B cell (primary cell): ENCODE results near the gene INKA2. TPM values are rescaled to one million over a fixed set of nuclear protein-coding genes. Genes with fewer than 3 reads are reported as not detected.

Experiments used
- ATAC-seq: fragments of 200-7000 bp; cut with Tn5 transposase; one replicate; pipeline ENCODE4 v1.10.0; 2021; ENCODE audit warnings: low read depth, mild to moderate bottlenecking, moderate number of reproducible peaks, moderate library complexity
- CTCF ChIA-PET: fragments of 350-600 bp; sonication (Branson Sonifier 250); formaldehyde crosslinking; loops from one replicate; lab custom pipeline; 2021; ENCODE audit warnings: antibody characterized with exemption, inconsistent platforms; lab: Charles Lee
- POLR2A ChIA-PET: fragments of 350-600 bp; sonication (Branson Sonifier 250); formaldehyde crosslinking; loops from one replicate; lab custom pipeline; 2021; ENCODE audit warnings: antibody characterized with exemption; lab: Charles Lee
- DNase-seq: peaks from one replicate; pipeline ENCODE4 v3.0.0; 2013
- H2AFZ ChIP-seq: 2 replicates; pipeline ENCODE4 v1.6.1; 2012; ENCODE audit warnings: mild to moderate bottlenecking, low read depth, low read length; ENCODE audit not compliant: insufficient read depth, poor library complexity, severe bottlenecking
- H3K27ac ChIP-seq, 2 donors: 1 replicate in 1 of 2; 2 replicates in 1 of 2; pipeline ENCODE4 v1.5.1; 2012 to 2013; ENCODE audit warnings: low read length in 2 of 2, mild to moderate bottlenecking in 2 of 2, moderate library complexity in 1 of 2
- H3K27me3 ChIP-seq, 4 experiments: fragments of 200-600 bp in 1 of 4; sonication (generic) in 1 of 4; replicated peaks in 1 of 4; 1 replicate in 2 of 4; 2 replicates in 2 of 4; pipeline versions ENCODE4 v1.6.1 to v1.7.0; 2013 to 2016; ENCODE audit warnings: low read length in 3 of 4, mild to moderate bottlenecking in 2 of 4, mixed read lengths in 1 of 4, moderate library complexity in 1 of 4; ENCODE audit not compliant: insufficient read depth in 4 of 4, control insufficient read depth in 3 of 4; ENCODE audit errors: control extremely low read depth in 1 of 4
- H3K36me3 ChIP-seq, 2 experiments: replicated peaks in 1 of 2; 1 replicate in 1 of 2; 2 replicates in 1 of 2; pipeline versions ENCODE4 v1.6.1 to v1.7.1; 2013; ENCODE audit warnings: low read length in 1 of 2; ENCODE audit not compliant: insufficient read depth in 2 of 2, control insufficient read depth in 1 of 2; ENCODE audit errors: control extremely low read depth in 1 of 2, extremely low read depth in 1 of 2
- H3K4me1 ChIP-seq, 2 donors: fragments of 200-600 bp in 1 of 2; sonication (generic) in 1 of 2; 1 replicate in 1 of 2; 2 replicates in 1 of 2; pipeline versions ENCODE4 v1.5.1 to v1.6.1; 2013 to 2017; ENCODE audit warnings: low read length in 2 of 2; ENCODE audit not compliant: control insufficient read depth in 2 of 2, insufficient read depth in 2 of 2
- H3K4me2 ChIP-seq: replicated peaks from 2 replicates; pipeline ENCODE3; 2012; ENCODE audit warnings: mild to moderate bottlenecking, low read depth, low read length; ENCODE audit not compliant: poor library complexity, severe bottlenecking
- H3K4me3 ChIP-seq, 5 experiments: fragments of 200-600 bp in 1 of 5; sonication (generic) in 1 of 5; 1 replicate in 3 of 5; 2 replicates in 2 of 5; pipeline versions ENCODE4 v1.5.1 to v1.7.0; 2011 to 2016; ENCODE audit warnings: low read length in 4 of 5, mild to moderate bottlenecking in 4 of 5, low read depth in 2 of 5, control low read depth in 1 of 5, moderate library complexity in 1 of 5; ENCODE audit not compliant: insufficient read depth in 1 of 5; ENCODE audit errors: control extremely low read depth in 1 of 5, extremely low read depth in 1 of 5
- H3K79me2 ChIP-seq: fragments of 200-600 bp; sonication (generic); one replicate; pipeline ENCODE4 v1.6.0; 2016; ENCODE audit warnings: low read length; ENCODE audit not compliant: control insufficient read depth, insufficient read depth
- H3K9ac ChIP-seq: fragments of 200-600 bp; sonication (generic); 2 replicates; pipeline ENCODE4 v1.6.1; 2017; ENCODE audit warnings: mild to moderate bottlenecking, low read length, moderate library complexity
- H3K9me3 ChIP-seq, 3 donors: one replicate each; pipeline versions ENCODE4 v1.6.1 to v1.7.1; 2013; ENCODE audit warnings: low read length in 2 of 3; ENCODE audit not compliant: control insufficient read depth in 2 of 3, insufficient read depth in 1 of 3; ENCODE audit errors: control extremely low read depth in 1 of 3
- H4K20me1 ChIP-seq: 2 replicates; pipeline ENCODE4 v1.6.0; 2012; ENCODE audit warnings: mild to moderate bottlenecking, low read length; ENCODE audit not compliant: insufficient read depth, control insufficient read depth, poor library complexity, severe bottlenecking
- H3K27ac Mint-ChIP-seq: one replicate; pipeline ENCODE4 v1.8.0; 2021; ENCODE audit warnings: mixed read lengths
- H3K27me3 Mint-ChIP-seq: one replicate; pipeline ENCODE4 v1.8.0; 2021; ENCODE audit warnings: mixed read lengths
- H3K4me1 Mint-ChIP-seq: one replicate; pipeline ENCODE4 v1.8.0; 2021; ENCODE audit warnings: mixed read lengths
- H3K4me3 Mint-ChIP-seq: one replicate; pipeline ENCODE4 v1.8.0; 2021; ENCODE audit warnings: mixed read lengths
- H3K9me3 Mint-ChIP-seq: one replicate; pipeline ENCODE4 v1.8.0; 2022; ENCODE audit warnings: mixed read lengths; ENCODE audit not compliant: insufficient read depth
- EZH2 ChIP-seq: IDR thresholded peaks from 2 replicates; pipeline ENCODE4 v1.6.1; 2012; ENCODE audit warnings: borderline replicate concordance, low read depth, mild to moderate bottlenecking, moderate library complexity, low read length; ENCODE audit not compliant: insufficient read depth, poor library complexity, severe bottlenecking
- WGBS: methylation state at CpG from one replicate; pipeline ENCODE4 v1.1.5; 2013; ENCODE audit warnings: missing lambda C conversion rate; ENCODE audit not compliant: insufficient coverage; 5-methylcytosine and 5-hydroxymethylcytosine counted together
- intact Hi-C: fragments of 100-400 bp; cut with micrococcal nuclease; formaldehyde crosslinking; loops from one replicate; pipeline ENCODE4 v1.10.0; 2022
- polyA plus RNA-seq: library from polyadenylated mRNA; depleted of rRNA; stranded (reverse); fragments of >200 nt; gene quantifications from 2 replicates; pipeline ENCODE4 v1.2.3, GENCODE V29; 2012
- total RNA-seq, 2 donors: library from RNA; stranded (reverse); fragments of 120-200 nt in 1 of 2; gene quantifications; 1 replicate in 1 of 2; 2 replicates in 1 of 2; pipeline versions ENCODE4 v1.2.3 to v1.2.4, GENCODE V29; 2013 to 2022
- TF ChIP-seq, protein P1 (sequence below): fragments of 200-600 bp; IDR thresholded peaks from one replicate; pipeline ENCODE4 v1.8.0; 2022; ENCODE audit warnings: antibody characterized with exemption, mild to moderate bottlenecking

Gene INKA2
- total and polyA plus RNA-seq, 2 donors (not counting 1 experiment from before 2014, with no cell fraction given) = 0.67 to 6.4 TPM

DNA sequence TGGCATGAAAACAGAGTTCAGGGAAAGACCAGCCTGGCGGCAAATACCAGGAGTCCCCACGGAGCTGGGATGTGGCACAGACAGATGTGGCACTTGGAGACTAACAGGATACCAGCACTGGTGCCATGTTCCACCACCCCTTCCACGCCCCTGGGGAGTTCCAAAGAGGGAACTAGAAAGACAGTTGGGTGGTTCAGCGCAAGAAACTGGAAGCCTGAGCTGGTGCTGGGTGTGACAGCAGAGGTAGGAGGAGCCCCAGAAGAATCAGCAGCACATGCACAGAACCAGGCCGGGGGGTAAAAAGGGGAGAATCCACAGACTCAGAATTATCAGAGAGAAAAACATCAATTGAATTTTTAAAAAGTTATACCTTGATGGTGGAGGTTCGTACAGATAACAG lies 38.9 kb upstream of the INKA2 start:
- Histone ChIP-seq H3K4me1 (no peaks in the 10 kb centered on the region), H3K9ac (no peak overlapping the region), H3K4me2 (no peak overlapping the region), H3K27me3 (no peaks in the 10 kb centered on the region), H3K27ac (no peak overlapping the region), H3K4me3 (no peak overlapping the region), H3K9me3 (no peaks in the 10 kb centered on the region), H2AFZ (no peak overlapping the region), H3K36me3 (no peaks in the 10 kb centered on the region), H3K79me2 (no peaks in the 10 kb centered on the region), H4K20me1 (no peaks in the 10 kb centered on the region)
- ChIA-PET CTCF (no interaction called here), POLR2A (no interaction called here)
- H3K27ac Mint-ChIP-seq = no peak overlapping the region
- H3K27me3 Mint-ChIP-seq = peaks cover 10% of the 10 kb centered on the region
- no peak for ATAC-seq
- no peaks in the 10 kb centered on the region for H3K4me1 Mint-ChIP-seq
- TF ChIP-seq, protein P1, sequence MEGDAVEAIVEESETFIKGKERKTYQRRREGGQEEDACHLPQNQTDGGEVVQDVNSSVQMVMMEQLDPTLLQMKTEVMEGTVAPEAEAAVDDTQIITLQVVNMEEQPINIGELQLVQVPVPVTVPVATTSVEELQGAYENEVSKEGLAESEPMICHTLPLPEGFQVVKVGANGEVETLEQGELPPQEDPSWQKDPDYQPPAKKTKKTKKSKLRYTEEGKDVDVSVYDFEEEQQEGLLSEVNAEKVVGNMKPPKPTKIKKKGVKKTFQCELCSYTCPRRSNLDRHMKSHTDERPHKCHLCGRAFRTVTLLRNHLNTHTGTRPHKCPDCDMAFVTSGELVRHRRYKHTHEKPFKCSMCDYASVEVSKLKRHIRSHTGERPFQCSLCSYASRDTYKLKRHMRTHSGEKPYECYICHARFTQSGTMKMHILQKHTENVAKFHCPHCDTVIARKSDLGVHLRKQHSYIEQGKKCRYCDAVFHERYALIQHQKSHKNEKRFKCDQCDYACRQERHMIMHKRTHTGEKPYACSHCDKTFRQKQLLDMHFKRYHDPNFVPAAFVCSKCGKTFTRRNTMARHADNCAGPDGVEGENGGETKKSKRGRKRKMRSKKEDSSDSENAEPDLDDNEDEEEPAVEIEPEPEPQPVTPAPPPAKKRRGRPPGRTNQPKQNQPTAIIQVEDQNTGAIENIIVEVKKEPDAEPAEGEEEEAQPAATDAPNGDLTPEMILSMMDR = no peak
- no peak for TF ChIP-seq EZH2
- no peaks in the 10 kb centered on the region for H3K9me3 Mint-ChIP-seq
- intact Hi-C loops = no loop called here
- no peak overlapping the region for H3K4me3 Mint-ChIP-seq
- no peak for DNase-seq
- 95% methylated on average over 4 of the region's 6 CpGs for WGBS

DNA sequence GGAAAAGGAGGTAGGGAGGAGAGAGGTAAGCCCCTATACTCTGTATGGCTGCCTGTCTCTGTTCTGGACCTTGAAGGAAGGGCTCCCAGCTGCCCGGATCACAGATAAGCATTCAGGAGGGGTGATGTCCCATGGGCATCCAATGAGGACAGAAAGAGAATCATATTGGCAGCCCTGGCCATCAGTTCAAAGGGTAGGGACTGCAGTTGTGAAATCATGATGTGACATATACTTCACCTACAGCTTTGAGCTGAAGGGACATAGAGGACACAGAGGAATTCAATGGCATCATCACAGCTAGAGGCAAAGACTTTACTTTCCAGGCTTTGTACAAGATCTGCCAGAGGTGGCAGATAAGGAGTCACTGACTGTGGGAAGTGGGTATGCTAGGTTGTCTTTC lies 38.1 kb upstream of the INKA2 start:
- Histone ChIP-seq H3K4me3 (no peak overlapping the region), H3K4me1 (no peaks in the 10 kb centered on the region), H3K4me2 (no peak overlapping the region), H4K20me1 (no peaks in the 10 kb centered on the region), H3K27me3 (no peaks in the 10 kb centered on the region), H3K9ac (no peak overlapping the region), H3K79me2 (no peaks in the 10 kb centered on the region), H3K36me3 (no peaks in the 10 kb centered on the region), H3K27ac (no peak overlapping the region), H2AFZ (no peak overlapping the region), H3K9me3 (no peaks in the 10 kb centered on the region)
- 88% methylated on average over 1 of the region's 1 CpG for WGBS
- CTCF ChIA-PET = no interaction called here
- DNase-seq (no peak), ATAC-seq (no peak)
- H3K9me3 Mint-ChIP-seq = no peaks in the 10 kb centered on the region
- POLR2A ChIA-PET = no interaction called here
- H3K27ac Mint-ChIP-seq = no peak overlapping the region
- H3K27me3 Mint-ChIP-seq = peaks cover 10% of the 10 kb centered on the region
- H3K4me1 Mint-ChIP-seq = no peaks in the 10 kb centered on the region
- TF ChIP-seq, protein P1 = no peak
- no peak for TF ChIP-seq EZH2
- H3K4me3 Mint-ChIP-seq = no peak overlapping the region
- intact Hi-C loops = no loop called here
